Fibroblast of lung (primary cell): ENCODE measurements around the gene RRP12. TPM values are rescaled to one million over a fixed set of nuclear protein-coding genes. Genes with fewer than 3 reads are reported as not detected.

Experiments
- DNase-seq, 2 donors: peaks; one replicate each; pipeline versions ENCODE4 v3.0.0 to v3.0.0-alpha.2; 2010; ENCODE audit warnings: low read depth in 2 of 2
- H2AFZ ChIP-seq: 2 replicates; pipeline ENCODE4 v1.5.1; 2012; ENCODE audit warnings: low read length, control low read depth, inconsistent platforms
- H3K27ac ChIP-seq: 2 replicates; pipeline ENCODE4 v1.5.1; 2011; ENCODE audit warnings: low read length, control low read depth; ENCODE audit not compliant: insufficient read depth
- H3K27me3 ChIP-seq: 2 replicates; pipeline ENCODE4 v1.5.1; 2011; ENCODE audit warnings: mild to moderate bottlenecking, low read length; ENCODE audit not compliant: control insufficient read depth, insufficient read depth
- H3K36me3 ChIP-seq: 2 replicates; pipeline ENCODE4 v1.5.1; 2011; ENCODE audit warnings: low read length; ENCODE audit not compliant: control insufficient read depth, insufficient read depth
- H3K4me1 ChIP-seq: 2 replicates; pipeline ENCODE4 v1.5.1; 2011; ENCODE audit warnings: low read length; ENCODE audit not compliant: control insufficient read depth, insufficient read depth; ENCODE audit errors: extremely low read depth
- H3K4me2 ChIP-seq: 2 replicates; pipeline ENCODE4 v1.5.1; 2011; ENCODE audit warnings: low read length, control low read depth; ENCODE audit not compliant: insufficient read depth; ENCODE audit errors: extremely low read depth
- H3K4me3 ChIP-seq, 4 experiments: fragments of 200-600 bp in 1 of 4; sonication (generic) in 1 of 4; replicated peaks in 1 of 4; 2 replicates each; pipeline ENCODE4 v1.5.1; 2011 to 2016; ENCODE audit warnings: low read length in 4 of 4, low read depth in 3 of 4, mild to moderate bottlenecking in 3 of 4, control low read depth in 2 of 4, inconsistent platforms in 1 of 4, mixed read lengths in 1 of 4; ENCODE audit not compliant: insufficient read depth in 1 of 4; ENCODE audit errors: control extremely low read depth in 1 of 4
- H3K79me2 ChIP-seq: 2 replicates; pipeline ENCODE4 v1.5.1; 2012; ENCODE audit warnings: mild to moderate bottlenecking, low read length, inconsistent platforms; ENCODE audit not compliant: control insufficient read depth, insufficient read depth
- H3K9ac ChIP-seq: 2 replicates; pipeline ENCODE4 v1.5.1; 2011; ENCODE audit warnings: mild to moderate bottlenecking, low read length, control low read depth; ENCODE audit not compliant: insufficient read depth
- H3K9me3 ChIP-seq: 2 replicates; pipeline ENCODE4 v1.5.1; 2012; ENCODE audit warnings: low read depth, low read length; ENCODE audit not compliant: control insufficient read depth, insufficient read depth
- H4K20me1 ChIP-seq: 2 replicates; pipeline ENCODE4 v1.5.1; 2011; ENCODE audit warnings: low read length; ENCODE audit not compliant: control insufficient read depth, insufficient read depth; ENCODE audit errors: extremely low read depth
- CTCF ChIP-seq, 2 donors: IDR thresholded peaks in 1 of 2; conservative IDR thresholded peaks in 1 of 2; 1 replicate in 1 of 2; 2 replicates in 1 of 2; pipeline ENCODE4 v1.5.1; 2011 to 2012; ENCODE audit warnings: low read length in 2 of 2, control low read depth in 1 of 2, inconsistent platforms in 1 of 2, low read depth in 1 of 2, mild to moderate bottlenecking in 1 of 2
- EZH2 ChIP-seq: IDR thresholded peaks from 2 replicates; pipeline ENCODE4 v1.5.1; 2012; ENCODE audit warnings: low read length, control low read depth, mild to moderate bottlenecking; ENCODE audit errors: missing control alignments
- polyA plus RNA-seq, 2 donors: library from polyadenylated mRNA; depleted of rRNA in 1 of 2; stranded (reverse) in 1 of 2; unstranded in 1 of 2; fragments of >200 nt; gene quantifications; 2 replicates each; pipeline ENCODE4 v1.2.1, GENCODE V29; 2011 to 2012; ENCODE audit warnings: missing spikeins in 1 of 2
- total RNA-seq: library from RNA; depleted of rRNA; stranded (reverse); fragments of >200 nt; gene quantifications from 2 replicates; pipeline ENCODE4 v1.2.1, GENCODE V29; 2014

RRP12 gene
- total and polyA plus RNA-seq, 2 donors (not counting 1 experiment from before 2014, with no cell fraction given): 6.1 to 10.7 TPM

- TF ChIP-seq EZH2: no peak
- TF ChIP-seq CTCF (conservative IDR thresholded peaks at IDR 0.05 in 1 of 2, IDR thresholded peaks at IDR 0.05 in 1 of 2; ENCODE audit: low read depth in 1 of 2, low read length in 2 of 2): no peak
- Histone ChIP-seq H2AFZ (no peak overlapping the region), H3K27ac (peak overlapping the region; percentile 97), H3K4me2 (peak overlapping the region; percentile 87), H3K9me3 (no peaks in the 10 kb centered on the region), H3K36me3 (peaks cover 2% of the 10 kb centered on the region), H3K9ac (peak overlapping the region; percentile 98), H4K20me1 (no peaks in the 10 kb centered on the region), H3K4me3 (peak overlapping the region; percentile 77 to 86 (median 80)), H3K4me1 (no peaks in the 10 kb centered on the region), H3K27me3 (no peaks in the 10 kb centered on the region), H3K79me2 (peaks cover 6% of the 10 kb centered on the region)
- peak; percentile 71 to 76 for DNase-seq
These were observed 1.1 kb downstream of the RRP12 start for GRCh38 chr10:97399843-97400545.

GRCh38 chr10:97396056-97396455 lies 5.1 kb downstream of the RRP12 start:
- H3K4me2 ChIP-seq: no peak overlapping the region
- no peak overlapping the region for H3K27ac ChIP-seq
- peaks cover 6% of the 10 kb centered on the region for H3K79me2 ChIP-seq
- no peaks in the 10 kb centered on the region for H4K20me1 ChIP-seq
- DNase-seq: no peak
- H3K9me3 ChIP-seq: no peaks in the 10 kb centered on the region
- TF ChIP-seq EZH2: no peak
- TF ChIP-seq CTCF (conservative IDR thresholded peaks at IDR 0.05 in 1 of 2, IDR thresholded peaks at IDR 0.05 in 1 of 2; ENCODE audit: low read depth in 1 of 2, low read length in 2 of 2): no peak
- H2AFZ ChIP-seq: no peak overlapping the region
- H3K9ac ChIP-seq: no peak overlapping the region
- no peaks in the 10 kb centered on the region for H3K27me3 ChIP-seq
- H3K4me3 ChIP-seq: no peak overlapping the region
- H3K4me1 ChIP-seq: no peaks in the 10 kb centered on the region
- H3K36me3 ChIP-seq: peaks cover 6% of the 10 kb centered on the region

GRCh38 chr10:97393034-97393573 lies 8.0 kb downstream of the RRP12 start:
- Histone ChIP-seq H2AFZ (no peak overlapping the region), H3K9ac (no peak overlapping the region), H4K20me1 (no peaks in the 10 kb centered on the region), H3K4me1 (no peaks in the 10 kb centered on the region), H3K9me3 (no peaks in the 10 kb centered on the region), H3K4me2 (no peak overlapping the region), H3K27ac (no peak overlapping the region), H3K79me2 (no peaks in the 10 kb centered on the region), H3K36me3 (peaks cover 12% of the 10 kb centered on the region), H3K4me3 (no peak overlapping the region), H3K27me3 (no peaks in the 10 kb centered on the region)
- no peak for DNase-seq
- TF ChIP-seq EZH2 (no peak), CTCF (conservative IDR thresholded peaks at IDR 0.05 in 1 of 2, IDR thresholded peaks at IDR 0.05 in 1 of 2; ENCODE audit: low read depth in 1 of 2, low read length in 2 of 2) (no peak)
